Fibroblast of the aortic adventitia (primary cell): ENCODE results near the gene SCAPER. TPM values are rescaled to one million over a fixed set of nuclear protein-coding genes. Genes with fewer than 3 reads are reported as not detected.
A peak's percentile ranks its signal among the peaks of the same experiment; 100 is the strongest.

Source experiments
- DNase-seq: peaks from one replicate; pipeline ENCODE4 v3.0.0-alpha.2; 2010; ENCODE audit warnings: low read depth
- H3K4me3 ChIP-seq: 2 replicates; pipeline ENCODE4 v1.5.1; 2011; ENCODE audit warnings: low read depth, mild to moderate bottlenecking, control low read depth, low read length, moderate library complexity
- CTCF ChIP-seq: IDR thresholded peaks from 2 replicates; pipeline ENCODE4 v1.5.1; 2011; ENCODE audit warnings: mild to moderate bottlenecking, low read length, control low read depth, inconsistent platforms; ENCODE audit not compliant: insufficient read depth
- total RNA-seq: library from RNA; depleted of rRNA; stranded (reverse); fragments of >200 nt; gene quantifications from 2 replicates; pipeline ENCODE4 v1.2.3, GENCODE V29; 2012; ENCODE audit warnings: low replicate concordance

The SCAPER gene
- total RNA-seq, 1 donor = 16.3 TPM

- DNase-seq = no peak
- H3K4me3 ChIP-seq = no peak overlapping the region
These were observed 557.6 kb downstream of the SCAPER start for GRCh38 chr15:76347482-76348055.

GRCh38 chr15:76346669-76347481 is 558.3 kb downstream of the SCAPER start:
- TF ChIP-seq CTCF = no peak
- DNase-seq = peak; percentile 51
- peak overlapping the region; percentile 50 for H3K4me3 ChIP-seq

More at GRCh38 chr15:76347482-76348055, 557.6 kb downstream of the SCAPER start:
- TF ChIP-seq CTCF = no peak

- no peak for TF ChIP-seq CTCF
- peak overlapping the region; percentile 50 for H3K4me3 ChIP-seq
- DNase-seq = no peak
These were observed 559.1 kb downstream of the SCAPER start for GRCh38 chr15:76345880-76346668.

GRCh38 chr15:76345583-76345879 is 559.6 kb downstream of the SCAPER start:
- TF ChIP-seq CTCF = no peak
- no peak overlapping the region for H3K4me3 ChIP-seq
- DNase-seq = no peak

GRCh38 chr15:76344893-76345582 is 560.1 kb downstream of the SCAPER start:
- no peak overlapping the region for H3K4me3 ChIP-seq
- DNase-seq = peak; percentile 36
- TF ChIP-seq CTCF = no peak

- no peak for DNase-seq
- H3K4me3 ChIP-seq = no peak overlapping the region
- no peak for TF ChIP-seq CTCF
These were observed 561.7 kb downstream of the SCAPER start for GRCh38 chr15:76343313-76343996.
